Superior temporal gyrus (tissue), 1 donor: ENCODE results near the gene WNT10A.

Source experiments
- DNase-seq: peaks from one replicate; pipeline ENCODE4 v3.0.0-alpha.2; 2016; ENCODE audit errors: extremely low spot score

WNT10A gene

DNA sequence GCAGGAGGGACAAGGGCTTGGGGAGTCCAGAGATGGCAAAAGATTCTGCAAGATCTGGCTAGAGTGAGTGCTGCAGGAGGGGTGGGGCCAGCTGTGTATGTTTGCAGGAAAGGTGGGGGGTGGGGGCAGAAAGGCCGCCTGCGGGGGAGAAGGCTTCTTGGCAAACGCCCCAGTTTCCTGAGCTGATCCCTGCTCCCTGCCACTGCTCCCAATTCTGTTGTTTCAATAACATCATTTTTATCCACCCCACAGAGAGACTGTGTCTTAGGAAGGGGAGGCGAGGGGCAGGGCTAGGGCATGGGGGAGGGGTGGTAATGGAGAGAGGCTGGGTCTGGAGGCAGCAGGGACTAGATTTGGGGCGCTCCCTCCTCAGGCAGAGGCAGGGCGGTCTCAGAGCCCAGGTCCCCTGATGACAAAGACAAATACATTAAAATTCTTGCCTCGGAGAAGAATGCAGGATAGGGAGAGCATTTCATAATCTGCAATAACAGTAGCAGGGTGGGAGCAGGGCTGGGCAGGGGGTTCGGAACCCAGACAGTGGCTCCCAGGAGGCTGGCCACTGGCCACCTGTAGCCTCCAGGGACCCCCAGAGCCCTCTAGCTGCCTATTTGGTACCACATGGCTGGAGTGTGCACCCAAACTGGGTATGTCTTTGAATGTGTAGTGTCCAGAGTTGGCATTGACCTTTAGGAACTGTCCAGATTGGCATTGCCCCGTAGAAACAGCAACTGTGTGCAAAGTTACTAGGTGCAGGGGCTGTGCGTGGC lies 23.1 kb upstream of the WNT10A start:
- DNase-seq, result no peak

DNA sequence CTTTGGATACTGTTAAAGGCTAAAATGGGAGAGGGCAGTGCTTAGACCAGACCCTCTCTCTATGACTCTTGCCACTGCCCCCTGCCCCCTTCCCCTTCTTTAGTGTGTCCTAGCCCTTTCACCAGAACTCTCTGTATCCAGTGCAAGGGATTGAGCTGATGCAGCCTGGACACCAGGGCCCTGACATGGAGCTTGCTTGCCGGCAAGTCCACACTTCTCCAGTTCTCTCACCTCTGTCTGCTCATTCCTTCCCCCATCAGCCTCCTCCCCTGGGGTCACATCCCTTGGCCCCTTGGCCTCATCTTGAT lies 22.6 kb upstream of the WNT10A start:
- no peak for DNase-seq

DNA sequence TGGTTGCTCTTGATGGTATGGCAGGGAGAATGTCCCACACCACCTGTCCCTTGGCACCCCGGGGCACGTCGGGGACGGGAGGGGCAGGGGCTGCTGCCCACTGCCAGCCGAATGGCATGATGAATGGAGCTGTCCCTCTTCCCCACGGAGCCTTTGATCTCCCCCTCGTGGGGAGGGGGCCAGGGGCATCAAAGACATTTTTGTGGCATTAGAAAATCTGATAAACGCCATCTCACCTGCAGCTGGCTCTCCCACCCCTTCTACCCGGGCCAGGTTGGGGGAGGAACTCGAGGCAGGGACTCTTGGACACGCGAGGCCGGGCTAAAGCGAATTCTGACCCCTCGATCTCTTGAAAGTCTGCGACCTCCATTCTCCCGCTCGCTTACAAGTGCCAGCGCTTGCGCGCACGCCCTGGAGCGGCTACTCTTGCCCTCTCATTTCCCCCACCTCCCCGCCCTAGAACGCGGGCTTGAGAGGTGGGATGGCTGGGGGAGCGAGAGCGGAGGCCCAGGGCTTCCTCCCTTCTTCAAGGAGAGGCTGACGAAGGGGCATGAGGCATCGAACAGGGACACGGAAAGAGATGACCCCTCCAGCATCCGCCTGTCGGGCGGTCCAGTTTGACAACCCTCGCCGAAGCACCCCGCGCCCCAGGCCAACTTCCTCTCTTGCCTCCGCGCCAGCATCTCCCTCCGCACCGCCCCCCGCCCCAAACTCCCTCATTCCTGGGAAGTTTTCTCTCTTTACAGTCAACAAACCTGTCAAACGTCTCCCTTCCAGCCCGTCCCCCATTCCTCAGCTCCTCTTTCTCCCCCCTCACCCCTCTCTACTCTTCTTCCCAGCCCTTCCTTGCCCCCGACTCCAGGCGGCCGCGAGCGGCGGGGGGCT lies 21.7 kb upstream of the WNT10A start:
- DNase-seq, result no peak

DNA sequence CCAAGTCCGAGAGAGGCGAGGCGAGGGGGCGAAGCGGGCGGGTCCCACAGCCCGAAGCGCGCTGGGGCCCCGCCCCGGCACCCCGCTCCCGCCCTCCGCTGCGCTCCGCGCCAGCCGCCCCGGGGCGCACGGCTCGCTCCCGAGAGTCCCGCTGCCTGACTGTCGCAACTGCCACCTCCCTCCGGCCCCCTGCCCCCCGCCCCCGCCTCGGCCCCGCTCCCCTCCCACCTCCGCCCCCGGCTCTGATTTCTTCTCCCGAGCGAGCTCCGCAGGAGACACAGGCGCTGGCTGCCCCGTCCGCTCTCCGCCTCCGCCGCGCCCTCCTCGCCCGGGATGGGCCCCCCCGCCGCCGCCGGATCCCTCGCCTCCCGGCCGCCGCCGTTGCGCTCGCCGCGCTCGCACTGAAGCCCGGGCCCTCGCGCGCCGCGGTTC lies 21.1 kb upstream of the WNT10A start, which contains the start of gene WNT6:
WNT6 (plus strand) TSS at position 250 of the 432 bp plus-strand sequence. CDS start 233 bp downstream, outside the sequence.
- DNase-seq, result no peak

DNA sequence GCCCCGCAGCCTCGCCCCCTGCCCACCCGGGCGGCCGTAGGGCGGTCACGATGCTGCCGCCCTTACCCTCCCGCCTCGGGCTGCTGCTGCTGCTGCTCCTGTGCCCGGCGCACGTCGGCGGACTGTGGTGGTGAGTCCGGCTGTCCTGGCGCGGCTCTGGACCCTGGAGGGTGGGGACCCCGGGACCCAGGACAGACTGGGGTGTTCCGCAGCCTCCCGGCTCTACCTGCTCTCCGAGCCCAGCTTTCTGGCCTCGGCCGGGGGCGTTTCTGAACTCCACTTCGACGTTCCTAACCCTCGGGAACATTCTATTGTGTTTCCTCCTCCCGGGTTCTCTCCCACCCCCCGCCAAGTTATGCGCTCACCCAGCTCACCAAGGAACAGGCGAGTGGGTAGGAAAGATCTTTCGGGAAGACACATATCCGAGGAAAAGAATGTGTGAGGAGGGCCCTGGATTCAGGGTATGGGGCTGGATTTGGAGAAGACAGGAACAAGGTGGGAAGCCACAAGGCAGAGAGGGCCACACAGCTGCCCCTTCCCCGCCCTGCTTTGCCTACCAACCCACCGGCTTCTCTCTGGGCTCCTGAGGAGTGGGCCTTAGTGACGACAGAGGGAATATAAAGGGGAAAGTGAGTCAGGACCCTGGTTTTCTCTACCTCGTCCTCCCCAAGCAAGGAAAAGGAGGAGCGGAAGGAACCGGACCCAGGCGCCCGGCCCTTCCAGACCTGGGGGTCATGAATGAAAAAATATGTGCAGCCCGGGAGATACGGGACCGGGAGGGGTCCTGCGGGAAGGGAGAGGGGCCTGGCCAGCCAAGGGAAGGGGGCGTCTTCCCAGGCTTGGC lies 20.4 kb upstream of the WNT10A start:
- DNase-seq, result no peak

DNA sequence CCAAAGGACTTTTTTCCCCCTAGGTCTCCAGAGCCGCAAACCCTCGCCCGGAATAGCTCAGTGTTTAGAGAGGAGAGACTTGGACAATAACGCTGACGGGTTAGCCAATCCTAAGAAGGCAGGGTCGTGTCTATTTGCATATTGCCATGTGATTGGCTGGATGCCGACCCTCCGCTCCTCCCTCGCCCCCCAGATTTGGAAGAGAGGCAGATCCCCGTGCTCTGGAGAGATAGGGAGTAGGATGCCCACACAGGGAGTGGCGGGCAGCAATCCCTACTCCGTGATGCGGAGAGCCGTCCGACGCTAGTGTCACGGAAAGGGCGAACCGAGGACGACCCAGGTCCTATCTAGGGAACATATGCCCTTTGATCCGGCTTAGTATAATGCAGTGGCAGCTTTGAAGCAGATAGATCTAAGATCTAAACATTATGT lies 19.7 kb upstream of the WNT10A start:
- DNase-seq, result no peak

DNA sequence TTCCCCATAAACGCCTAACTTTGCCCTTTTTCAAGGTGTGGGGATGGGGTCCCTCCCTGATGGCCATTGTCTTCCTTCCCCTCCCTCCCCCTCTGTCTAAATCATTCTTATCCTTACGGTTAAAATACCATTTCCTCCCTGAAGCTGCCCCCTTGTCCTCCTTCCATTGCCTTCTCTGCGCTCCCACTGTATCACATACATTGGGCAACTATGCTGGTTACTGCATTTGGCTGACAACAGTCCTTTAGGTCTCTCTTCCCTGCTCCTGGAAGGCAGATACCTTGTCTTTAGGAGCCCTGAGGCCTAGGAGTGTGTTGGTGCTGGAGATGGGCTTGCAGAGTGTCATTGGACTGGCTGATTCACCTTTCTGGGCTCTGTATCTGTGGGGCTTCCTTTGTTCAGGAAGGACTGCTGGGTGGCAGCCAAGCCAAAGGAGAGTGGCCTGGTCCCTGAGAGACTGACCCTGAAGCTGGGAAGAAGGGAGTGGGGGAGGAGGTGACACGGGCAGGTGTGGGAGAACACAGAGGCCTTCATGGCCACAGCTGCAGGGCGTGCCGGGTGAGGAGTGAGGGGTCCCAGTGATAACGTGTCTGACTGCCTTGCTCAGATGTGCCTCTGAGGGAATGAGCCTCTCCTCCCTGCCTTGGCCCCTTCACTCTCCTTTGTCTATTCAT lies 18.9 kb upstream of the WNT10A start:
- DNase-seq, result no peak

DNA sequence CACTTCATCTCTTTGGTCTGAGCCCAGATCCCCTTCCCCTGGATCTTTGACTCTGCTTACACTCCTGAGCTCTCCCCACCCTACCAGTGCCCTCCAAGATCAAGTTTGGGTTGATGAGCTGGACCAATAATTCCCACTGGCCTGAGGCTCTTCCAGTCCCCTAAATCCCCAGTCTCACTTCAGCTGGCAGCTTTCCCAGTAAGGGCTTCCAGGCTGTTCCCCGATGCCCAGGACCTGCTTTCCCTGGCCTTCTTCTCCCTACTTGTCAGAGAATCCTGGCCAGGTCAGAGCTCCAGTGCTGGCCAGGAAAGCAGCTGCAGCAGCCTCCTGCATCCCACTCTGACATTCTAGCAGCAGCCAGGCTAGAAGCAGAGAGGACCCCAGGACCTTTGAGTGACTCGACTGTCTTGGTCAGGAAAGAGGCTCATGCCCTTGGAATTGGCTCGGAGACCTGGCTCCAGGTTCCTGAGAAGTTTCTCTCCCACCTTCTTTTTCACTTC lies 17.6 kb upstream of the WNT10A start:
- DNase-seq, result no peak

DNA sequence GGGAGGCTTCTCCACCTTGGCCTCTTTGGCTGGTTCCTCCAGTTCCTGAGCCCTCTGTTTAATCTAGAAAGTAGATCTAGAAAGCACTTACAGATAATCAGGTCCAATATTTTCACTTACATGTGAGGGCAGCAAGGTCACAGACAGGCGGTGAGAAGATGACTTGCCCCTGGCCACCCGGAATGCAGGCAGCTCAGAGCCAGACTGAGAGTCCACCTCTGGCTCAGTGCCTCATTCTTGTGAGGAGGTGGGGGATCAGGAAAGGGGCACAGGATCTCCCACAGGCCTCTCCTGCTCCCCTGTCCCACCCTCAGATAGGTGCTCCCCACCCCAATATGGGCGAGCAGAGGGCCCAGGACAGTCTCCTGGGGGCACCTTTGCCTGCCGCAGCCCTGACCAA lies 15.3 kb upstream of the WNT10A start:
- DNase-seq, result no peak

DNA sequence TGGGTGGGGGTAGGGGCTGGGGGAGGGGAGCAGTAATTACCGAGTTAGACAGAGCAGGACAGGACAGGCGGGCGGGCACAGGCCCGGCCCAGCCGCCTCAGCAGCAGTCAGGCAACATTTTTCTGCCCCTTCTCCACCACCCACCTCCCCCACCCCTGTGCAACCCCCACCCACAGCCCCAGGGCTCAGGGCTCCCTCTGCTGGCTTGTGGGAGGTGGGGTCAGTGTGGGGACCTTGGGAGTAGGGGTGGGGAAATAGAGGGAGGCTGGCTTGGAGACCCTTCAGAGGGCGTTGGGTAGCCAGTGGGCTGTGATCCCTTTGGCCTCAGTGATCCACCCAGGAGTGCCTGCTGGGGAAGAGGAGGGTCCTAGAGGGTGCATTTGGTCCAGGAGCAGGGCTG lies 14.7 kb upstream of the WNT10A start:
- DNase-seq, result no peak

DNA sequence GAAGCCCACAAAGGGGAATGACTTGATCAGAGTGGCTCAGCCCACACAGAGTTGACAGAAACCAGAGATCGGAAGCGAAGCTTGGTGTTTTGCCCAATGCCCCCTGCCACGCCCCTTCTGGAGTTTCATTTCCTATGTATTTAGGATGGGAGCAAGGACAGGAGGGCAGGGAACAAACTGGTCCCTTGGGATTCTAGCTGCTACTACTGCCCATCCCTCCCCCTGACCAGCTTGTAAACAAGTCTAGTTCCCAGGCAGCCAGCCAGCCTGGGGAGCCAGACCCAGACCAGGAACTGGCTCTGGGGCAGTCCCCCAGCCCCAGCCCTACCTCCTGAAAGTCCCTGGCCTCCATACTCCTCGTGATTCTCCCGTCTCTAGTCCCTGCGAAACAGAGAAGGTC lies 12.8 kb upstream of the WNT10A start:
- no peak for DNase-seq

DNA sequence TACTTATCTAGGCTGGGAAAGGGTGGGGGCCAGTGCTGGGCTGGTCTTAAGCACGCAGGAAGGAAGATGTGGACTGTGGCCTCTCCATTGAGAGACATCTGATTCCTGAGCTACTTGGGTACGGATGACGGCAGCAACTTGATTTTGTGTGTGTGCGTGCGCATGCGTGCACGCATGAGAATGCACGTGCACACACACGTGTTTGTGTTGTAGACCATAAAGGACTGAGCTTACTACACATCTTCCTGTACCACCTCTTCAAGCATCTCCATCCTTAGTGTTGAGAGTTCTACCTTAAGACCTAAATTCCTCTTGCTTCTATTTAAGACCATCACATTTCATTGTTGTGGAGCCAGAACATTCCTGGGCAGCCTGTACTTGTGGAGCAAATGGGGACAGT lies 11.6 kb upstream of the WNT10A start:
- DNase-seq, result no peak

DNA sequence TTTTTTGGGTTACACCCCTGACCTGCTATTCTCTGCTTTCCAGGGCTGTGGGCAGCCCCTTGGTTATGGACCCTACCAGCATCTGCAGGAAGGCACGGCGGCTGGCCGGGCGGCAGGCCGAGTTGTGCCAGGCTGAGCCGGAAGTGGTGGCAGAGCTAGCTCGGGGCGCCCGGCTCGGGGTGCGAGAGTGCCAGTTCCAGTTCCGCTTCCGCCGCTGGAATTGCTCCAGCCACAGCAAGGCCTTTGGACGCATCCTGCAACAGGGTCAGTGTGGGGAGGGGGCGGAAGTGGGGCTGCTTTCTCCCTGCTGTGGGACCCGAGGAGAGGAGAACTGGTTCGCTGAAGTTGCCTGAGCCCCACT lies 9.7 kb upstream of the WNT10A start:
- DNase-seq, result no peak

DNA sequence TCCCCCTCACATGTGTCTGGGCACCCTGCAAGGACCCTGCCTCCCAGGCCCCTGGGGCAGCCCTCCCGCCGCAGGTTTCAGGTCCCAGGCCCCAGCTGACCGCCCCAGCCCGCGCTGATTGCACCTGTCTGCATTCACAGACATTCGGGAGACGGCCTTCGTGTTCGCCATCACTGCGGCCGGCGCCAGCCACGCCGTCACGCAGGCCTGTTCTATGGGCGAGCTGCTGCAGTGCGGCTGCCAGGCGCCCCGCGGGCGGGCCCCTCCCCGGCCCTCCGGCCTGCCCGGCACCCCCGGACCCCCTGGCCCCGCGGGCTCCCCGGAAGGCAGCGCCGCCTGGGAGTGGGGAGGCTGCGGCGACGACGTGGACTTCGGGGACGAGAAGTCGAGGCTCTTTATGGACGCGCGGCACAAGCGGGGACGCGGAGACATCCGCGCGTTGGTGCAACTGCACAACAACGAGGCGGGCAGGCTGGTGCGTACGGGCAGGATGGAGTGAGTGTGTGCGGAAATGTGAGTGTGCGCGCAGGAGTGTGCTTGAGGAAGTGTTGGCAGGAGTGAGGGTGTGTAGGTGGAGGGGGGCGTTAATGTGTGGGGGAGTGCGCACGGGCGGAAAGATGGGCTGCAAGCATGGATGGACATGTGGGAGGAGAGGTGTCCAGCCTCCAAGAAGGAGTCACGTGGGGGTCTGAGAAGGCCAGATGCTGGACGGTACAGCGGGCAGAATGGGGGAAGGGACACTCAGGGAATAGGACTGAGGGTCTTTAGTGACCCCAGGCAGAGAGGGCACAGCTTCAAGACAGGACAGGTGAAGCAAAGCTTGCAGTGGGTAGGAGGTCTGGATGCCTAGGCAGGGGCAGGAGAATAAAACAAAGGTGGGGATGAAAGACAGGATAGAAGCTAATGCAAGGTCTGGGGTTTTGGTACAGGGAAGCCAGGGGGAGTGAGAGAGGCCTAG lies 9.0 kb upstream of the WNT10A start:
- DNase-seq, result no peak

DNA sequence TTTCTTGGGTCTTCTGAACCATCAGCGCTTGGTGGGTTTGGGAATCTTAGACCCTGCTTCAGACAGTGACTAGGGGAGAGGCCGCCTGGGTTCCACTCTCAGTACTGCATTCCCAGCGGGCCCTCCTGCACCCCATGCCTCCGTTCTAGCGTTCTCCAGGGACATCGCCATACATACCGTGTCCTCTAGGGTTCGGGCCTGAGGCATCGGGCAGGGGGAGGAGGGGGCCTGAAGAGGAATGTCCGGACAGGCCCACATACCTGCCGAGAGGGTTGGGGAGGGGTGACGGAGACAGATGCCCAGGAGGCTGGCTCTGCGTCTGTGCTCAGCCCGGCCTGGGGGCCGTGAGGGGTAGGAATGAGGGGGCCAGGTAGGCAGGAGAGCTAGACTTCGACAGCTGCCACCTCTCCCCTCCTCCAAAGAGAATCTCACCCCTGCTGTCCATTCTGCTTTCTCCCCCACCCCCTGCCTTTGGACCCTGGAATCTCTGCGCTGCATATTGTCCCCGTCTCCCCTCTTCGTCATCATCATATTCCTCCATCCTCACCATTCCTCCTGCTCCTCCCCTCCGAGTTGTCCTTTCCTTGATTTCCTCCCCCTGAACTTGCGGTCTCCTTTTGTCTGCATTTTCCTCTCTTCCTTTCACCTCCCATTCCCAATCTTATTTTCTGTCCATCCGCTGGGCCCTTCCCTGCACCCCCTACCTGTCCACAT lies 7.8 kb upstream of the WNT10A start:
- no peak for DNase-seq

DNA sequence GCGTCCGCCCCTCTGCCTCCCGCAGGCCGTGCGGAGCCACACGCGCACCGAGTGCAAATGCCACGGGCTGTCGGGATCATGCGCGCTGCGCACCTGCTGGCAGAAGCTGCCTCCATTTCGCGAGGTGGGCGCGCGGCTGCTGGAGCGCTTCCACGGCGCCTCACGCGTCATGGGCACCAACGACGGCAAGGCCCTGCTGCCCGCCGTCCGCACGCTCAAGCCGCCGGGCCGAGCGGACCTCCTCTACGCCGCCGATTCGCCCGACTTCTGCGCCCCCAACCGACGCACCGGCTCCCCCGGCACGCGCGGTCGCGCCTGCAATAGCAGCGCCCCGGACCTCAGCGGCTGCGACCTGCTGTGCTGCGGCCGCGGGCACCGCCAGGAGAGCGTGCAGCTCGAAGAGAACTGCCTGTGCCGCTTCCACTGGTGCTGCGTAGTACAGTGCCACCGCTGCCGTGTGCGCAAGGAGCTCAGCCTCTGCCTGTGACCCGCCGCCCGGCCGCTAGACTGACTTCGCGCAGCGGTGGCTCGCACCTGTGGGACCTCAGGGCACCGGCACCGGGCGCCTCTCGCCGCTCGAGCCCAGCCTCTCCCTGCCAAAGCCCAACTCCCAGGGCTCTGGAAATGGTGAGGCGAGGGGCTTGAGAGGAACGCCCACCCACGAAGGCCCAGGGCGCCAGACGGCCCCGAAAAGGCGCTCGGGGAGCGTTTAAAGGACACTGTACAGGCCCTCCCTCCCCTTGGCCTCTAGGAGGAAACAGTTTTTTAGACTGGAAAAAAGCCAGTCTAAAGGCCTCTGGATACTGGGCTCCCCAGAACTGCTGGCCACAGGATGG lies 7.1 kb upstream of the WNT10A start:
- no peak for DNase-seq

DNA sequence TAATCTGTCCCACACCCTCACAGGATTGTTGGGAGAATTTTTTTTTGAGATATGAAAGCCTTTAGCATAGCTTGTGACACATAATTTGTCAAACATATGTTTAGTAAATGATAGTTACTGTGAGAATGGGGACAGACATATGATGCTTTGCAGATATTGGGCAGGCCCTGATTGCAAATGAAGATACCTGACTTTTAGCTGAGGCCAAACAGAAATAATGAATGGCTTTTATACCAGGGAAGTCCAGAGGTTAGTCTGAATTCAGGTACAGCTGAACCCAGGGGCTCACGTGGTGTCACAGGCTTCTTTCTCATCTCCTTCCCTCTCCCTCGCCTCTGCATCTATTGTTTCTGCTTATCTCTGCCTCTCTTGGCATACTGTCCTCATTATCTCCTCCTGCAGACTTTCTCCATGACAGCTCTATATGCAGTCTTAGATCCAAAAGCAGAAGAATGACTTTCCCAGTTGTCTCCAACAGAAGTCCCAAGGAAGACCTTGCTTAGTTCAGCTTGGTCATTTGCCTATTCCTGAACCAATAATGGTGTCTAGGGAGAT lies 4.9 kb upstream of the WNT10A start:
- DNase-seq, result no peak

DNA sequence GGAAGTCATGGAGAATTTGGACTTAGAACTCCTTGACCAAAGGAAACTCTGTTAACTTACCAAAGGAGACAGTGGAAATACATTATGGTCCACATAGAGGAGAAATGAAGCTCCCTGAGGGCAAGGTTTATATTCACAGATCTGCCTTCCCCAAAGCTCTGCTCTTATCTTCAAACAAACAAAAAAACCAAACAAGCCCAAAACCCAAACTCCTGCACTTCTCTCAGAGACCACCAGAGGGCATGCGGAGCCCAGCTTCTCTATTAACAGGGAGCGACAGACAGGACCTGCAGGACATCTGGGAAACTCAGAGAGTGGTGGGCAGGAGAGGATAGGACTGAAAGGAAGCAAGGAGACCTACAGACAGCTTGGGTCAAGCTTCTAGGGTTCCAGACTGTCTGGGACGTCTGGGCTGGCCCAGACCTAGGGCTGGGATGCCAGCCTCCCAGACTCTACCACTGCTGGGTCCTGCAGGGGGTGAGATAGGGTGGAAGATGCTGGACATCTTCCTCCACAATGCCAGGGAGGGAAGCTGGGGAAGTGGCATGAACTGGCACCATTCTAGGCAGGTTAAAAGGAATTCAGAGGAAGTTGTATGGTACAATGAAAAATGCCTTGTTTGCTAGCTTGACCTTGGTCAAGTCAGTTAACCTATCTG lies 4.0 kb upstream of the WNT10A start:
- DNase-seq, result peak; percentile 92
